Measurements from ENCODE around the gene NGEF.

GRCh38 chr2:232880764-232881351 lies 132.2 kb downstream of the NGEF start:
- TF ChIP-seq CTCF (conservative IDR thresholded peaks at IDR 0.05 in 1 of 2, IDR thresholded peaks at IDR 0.05 in 1 of 2; ENCODE audit: low read depth in 1 of 2, low read length in 2 of 2): no peak
- TF ChIP-seq EZH2 (IDR thresholded peaks at IDR 0.05; ENCODE audit: low read length, missing control alignments): no peak

Measured in fibroblast of lung (primary cell).